SW480 (cell line): ENCODE data around the gene ITM2B.

Experiments
- DNase-seq: peaks from one replicate; pipeline ENCODE4 v3.0.0-alpha.2; 2016; ENCODE audit warnings: low spot score

Gene ITM2B

DNA sequence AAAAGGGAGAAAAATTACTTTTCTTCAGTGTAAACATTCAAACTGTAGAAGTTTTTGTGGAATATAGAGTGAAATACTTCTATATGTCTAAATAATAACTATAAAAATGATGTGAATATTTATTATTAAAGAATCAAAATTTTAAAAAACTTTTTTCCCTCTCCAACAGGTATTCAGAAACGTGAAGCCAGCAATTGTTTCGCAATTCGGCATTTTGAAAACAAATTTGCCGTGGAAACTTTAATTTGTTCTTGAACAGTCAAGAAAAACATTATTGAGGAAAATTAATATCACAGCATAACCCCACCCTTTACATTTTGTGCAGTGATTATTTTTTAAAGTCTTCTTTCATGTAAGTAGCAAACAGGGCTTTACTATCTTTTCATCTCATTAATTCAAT is 28.0 kb downstream of the ITM2B start:
- DNase-seq, result no peak

DNA sequence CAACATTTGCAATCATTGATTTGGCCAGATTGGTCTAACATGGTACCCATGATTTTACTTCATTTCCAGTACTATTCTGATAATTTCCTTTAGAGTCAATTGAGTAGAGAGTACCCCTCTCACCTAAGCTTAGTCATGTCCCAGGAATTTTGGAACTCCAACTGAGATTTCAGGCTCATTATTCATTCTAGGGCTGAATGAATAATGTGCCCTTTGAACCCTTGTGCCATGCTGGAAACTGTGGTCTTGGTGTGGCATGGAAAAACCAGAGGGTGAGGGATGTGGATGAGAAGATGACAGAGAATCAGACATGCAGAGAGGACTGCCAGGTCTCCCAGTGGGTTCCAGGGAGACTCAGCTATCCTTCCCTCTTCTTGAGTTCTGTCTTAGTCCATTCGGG is 30.2 kb downstream of the ITM2B start:
- peak; percentile 1 for DNase-seq

DNA sequence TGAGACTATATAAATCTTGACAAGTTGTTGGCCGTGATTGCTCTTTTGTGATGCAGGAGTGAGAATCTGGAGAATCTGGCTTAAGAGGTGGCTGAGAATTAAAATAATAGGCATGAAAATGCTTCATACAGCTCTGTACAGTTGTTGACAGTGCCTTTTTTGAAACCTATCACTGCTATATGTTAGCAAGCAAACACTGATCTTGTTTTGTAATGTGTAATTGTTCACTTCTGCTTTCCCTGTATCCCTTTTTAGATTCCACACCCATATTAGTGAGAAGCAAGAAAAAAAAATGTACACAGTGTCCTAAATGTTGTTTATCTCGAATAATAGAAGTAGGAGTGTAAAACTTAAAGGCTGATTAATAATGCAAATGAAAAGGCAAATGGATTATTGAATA is 31.1 kb downstream of the ITM2B start:
- DNase-seq, result no peak

DNA sequence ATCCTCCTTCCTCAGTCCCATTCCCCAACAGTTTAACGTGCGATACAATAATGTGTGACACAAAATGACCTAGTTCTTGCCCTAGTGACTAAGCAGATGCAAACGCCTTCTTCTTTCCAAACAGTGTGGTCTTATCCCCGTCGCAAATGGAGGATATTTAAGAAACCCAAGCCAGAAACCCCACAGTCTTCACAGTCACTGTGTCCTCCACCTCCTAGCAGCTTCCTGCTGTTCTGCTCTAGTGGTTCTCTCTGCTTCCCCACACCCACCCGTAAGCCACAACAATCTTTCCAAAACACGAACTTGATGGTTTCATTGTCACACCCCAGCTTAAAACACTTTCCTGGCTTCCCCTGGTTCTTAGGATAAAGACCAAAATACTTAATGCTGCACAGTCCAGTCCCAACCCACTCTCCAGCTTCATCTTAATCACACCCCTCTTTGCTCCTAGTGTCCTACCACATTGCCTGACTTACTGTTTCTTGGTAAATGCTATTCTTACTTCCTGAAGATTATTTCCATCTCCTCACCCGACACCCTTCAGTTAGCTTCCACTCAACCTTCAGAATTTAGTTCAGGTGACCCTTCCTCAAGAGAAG is 32.3 kb downstream of the ITM2B start:
- DNase-seq, result no peak

DNA sequence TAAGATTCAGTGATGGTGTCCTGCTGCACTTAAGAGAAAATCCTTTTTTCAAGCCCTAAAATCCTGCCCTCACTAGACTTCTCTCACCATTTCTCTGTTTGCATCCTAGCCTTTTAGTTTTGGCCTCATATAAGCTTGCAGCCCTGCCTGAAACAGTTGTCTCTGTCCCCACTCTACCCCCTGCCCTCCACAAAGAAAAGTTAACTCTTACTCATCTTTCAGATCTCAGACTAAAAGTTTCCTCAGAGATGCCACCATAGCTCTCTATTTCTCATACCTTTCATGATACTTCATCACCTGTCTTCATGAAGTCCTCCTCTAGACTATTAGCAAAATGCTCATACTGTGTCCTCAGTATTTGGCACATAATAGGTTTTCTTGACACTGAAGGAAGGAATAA is 33.1 kb downstream of the ITM2B start:
- DNase-seq, result no peak

DNA sequence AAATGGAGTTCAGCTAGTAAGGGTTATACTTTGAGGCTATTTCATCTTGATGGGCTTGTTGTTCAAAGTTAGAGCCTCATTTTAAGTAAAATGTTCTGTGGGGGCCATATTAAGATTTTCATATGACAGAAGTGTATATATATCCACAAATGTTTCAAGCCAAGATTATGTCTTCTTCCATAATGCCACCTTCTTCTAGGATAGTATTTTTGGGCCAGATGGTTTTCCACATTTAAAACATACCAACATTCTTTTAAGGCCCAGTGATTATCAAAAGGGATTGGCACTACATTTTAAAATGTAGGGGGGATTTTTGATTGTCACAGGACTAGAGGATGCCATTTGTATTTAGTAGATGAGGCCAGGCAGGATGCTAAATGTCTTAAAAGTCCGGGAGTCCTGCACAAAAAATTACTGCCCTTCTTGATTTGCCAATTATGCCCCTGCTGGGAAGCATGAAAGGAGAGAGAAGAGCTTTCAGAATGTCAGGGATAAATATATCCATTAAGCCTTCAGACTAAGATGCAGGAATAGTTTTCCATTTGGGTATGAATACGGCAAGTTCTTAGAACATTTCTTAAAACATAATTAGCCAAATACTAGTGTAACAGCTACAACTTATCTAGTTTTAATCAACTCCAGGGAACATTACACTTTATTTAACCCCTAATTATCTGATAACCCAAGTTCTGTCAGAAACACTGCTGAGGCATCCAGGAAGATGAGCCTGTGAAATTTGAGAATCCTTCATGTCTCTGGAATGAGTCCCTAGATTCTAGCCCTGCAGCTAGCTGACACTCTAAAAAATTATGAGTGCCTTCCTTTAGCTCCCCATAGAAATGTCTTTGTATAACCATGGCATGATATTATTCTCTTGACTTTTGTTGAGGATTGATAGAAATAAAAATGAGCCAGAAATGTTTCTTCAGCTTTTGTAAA is 34.0 kb downstream of the ITM2B start:
- DNase-seq, result no peak

DNA sequence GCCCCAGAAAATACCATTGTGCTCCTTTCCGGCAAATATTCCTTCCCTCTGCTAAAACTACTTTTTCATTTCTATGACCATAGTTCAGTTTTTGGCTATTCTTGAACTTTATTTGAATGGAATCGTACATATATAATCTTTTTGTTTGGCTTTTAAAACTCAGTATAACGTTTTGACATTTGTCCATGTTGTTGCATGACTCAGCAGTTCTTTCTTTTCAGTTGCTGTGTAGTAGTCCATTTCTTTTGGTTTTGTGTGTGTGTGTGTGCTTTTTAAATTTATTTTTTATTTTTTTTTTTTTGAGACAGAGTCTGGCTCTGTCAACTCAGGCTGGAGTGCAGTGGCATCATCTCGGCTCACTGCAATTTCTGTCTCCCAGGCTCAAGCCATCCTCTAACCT is 35.0 kb downstream of the ITM2B start:
- no peak for DNase-seq

DNA sequence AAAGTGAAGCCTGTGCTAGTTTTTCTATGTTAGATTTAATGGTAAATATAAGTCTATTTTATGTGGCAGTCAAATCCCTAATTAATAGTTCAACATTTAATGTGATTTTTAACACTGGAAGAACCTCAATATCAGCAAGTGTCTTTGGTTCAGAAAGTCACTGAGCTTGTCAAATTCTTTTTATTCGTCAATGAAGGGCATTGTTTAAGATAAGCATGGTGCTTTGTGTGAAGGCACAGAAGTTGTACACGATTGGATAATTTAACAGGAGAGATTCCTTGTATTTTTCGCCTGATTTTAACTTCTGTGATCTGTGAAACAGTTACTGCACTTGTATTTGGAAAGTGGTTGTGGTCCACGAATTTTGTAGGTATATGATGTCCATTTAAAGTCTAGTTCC is 40.3 kb downstream of the ITM2B start:
- DNase-seq, result no peak

DNA sequence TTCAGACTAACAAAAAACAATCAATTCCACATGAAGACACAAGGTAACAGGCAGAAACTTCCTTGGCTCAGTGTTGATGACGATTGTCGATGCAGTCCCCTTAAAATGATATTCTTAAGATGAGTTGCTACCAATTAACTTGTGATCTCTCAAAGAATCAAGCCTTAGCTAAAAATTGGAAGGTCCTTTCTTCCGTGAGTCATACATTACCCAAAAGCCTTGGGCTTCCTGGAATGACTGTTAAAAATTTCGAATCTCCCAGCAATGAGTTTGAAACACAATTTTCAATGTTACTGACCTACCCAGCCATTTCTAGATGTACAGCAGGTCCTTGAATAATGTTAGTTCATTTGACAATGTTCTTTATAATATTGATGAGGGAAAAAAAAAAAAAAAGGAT is 42.5 kb downstream of the ITM2B start:
- DNase-seq, result no peak

DNA sequence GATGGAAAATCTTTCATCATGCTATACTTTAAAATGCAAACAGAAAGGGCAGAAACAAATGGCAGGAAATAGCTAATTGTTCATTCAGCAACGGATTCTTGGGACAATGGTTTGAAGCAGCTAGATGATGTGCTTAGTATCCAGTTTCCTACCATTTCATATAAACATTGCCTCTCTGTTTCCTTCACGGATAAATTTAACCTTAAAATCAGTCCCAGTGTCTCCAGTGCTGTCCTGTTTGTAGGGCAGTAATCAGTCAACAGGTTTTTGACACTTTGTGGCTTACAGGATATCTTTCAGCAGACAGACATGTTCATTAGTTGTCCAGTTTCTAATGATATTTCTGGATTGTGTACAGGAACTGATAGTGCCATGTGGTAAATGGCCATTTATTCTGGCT is 45.8 kb downstream of the ITM2B start:
- no peak for DNase-seq

DNA sequence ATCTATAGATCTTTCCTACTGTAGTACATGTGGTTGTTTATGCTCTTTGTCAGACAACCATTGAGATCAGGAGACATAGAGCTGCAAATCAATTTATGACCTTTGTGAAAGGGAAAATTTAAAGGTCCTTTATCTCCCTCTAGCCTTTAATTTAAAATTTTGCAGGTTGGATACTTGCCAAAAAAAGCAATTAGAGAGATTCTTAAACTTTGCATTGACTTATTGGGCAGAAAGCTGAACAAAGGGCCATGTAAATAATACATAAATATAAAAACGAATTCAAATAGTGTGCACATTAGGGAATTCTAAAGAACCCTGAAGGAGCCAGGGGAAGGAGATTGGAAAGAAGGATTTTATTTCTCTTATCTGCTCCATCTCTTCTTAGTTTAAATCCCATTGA is 48.5 kb downstream of the ITM2B start:
- no peak for DNase-seq

DNA sequence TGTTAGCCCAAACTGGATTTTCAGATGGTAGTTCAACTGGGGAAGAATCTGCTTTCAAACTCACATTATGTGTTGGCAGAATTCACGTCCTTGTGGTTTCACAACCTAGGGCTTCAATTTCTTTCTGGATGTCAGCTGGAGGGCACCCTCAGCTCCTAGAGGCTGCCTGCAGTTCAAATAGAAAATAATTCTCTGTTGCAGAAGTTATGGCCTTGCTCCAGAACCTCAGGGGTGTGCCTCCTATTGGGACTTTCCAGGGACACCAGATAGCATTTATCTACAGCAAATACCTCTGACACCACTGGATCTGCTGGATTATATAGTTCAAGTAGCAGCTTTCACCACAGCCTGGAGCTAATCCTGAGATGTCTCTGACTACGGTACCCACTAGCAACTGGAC is 58.7 kb downstream of the ITM2B start:
- no peak for DNase-seq

DNA sequence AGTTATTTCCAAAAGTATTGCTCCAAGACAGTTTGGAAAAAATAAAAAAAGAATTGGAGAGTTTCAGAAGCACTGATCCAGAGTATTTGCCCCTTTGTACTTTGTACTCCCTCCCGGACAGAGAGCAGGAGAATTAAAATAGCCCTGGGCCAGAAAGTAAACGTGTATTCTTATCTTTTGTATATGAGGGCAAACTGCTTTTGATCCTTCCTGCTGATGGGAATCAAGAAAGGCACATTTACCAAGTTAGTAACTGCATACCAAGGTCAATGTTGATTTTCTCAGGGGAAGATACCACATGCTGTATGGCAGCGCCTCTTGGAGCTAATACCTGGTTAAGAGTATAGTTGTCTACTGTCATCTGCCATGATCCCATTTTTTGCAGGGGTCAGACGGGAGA is 59.6 kb downstream of the ITM2B start:
- DNase-seq, result no peak

DNA sequence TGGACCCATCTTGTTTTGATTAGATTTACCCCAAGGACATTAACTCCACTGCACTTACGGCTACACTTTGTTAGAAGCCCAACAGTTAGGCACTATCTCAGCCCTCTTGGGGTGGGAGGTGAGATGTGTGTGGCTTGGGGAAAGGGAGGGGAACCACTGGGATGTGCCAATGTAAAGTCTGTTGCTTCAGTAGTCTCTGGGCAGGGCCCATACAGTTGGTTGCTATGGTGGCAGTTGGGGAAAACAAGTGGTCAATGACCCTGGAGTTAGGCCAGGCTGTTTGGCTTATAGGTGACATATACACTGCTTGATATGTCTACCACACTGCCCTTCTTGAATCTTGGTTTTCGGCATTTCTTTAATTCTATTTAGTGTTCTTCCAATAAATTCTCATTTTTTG is 61.6 kb downstream of the ITM2B start:
- DNase-seq, result no peak

DNA sequence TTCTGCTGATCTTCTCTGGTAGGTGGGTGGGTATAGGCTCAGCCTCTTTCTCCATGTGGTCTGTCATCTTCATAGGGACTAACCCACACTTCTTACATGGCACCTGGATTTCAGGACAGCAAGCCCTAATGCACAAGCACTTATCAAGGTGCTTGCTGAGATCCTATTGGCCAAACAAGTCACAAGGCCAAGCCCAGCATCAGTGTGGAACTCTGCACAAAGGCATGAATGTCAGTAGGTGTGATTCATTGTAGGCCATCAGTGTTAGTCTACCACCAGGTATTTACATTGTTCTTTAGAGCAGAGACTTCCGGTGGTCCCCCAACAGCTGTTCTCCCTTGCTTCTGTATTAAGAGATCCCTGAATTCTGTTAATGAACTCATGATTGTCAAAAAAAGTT is 62.3 kb downstream of the ITM2B start:
- no peak for DNase-seq

DNA sequence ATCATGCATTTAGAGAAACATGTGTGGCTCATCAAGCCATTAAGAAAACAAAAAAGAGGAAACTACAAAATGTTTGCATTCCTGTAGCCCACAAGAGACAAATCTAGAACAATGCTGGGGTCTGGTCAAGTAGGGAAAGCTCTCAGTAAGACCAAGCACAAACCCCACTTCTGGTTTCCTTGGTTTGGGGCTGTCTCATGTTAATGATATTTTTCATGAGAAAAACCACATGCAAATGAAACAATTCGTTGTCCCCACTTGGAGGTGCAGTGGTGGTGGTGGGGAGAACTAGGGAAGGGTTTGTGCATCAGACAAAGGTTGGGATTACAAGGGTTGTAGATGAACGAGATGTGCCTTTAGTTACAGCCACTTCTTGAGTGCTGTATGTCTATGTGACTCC is 63.5 kb downstream of the ITM2B start:
- no peak for DNase-seq

DNA sequence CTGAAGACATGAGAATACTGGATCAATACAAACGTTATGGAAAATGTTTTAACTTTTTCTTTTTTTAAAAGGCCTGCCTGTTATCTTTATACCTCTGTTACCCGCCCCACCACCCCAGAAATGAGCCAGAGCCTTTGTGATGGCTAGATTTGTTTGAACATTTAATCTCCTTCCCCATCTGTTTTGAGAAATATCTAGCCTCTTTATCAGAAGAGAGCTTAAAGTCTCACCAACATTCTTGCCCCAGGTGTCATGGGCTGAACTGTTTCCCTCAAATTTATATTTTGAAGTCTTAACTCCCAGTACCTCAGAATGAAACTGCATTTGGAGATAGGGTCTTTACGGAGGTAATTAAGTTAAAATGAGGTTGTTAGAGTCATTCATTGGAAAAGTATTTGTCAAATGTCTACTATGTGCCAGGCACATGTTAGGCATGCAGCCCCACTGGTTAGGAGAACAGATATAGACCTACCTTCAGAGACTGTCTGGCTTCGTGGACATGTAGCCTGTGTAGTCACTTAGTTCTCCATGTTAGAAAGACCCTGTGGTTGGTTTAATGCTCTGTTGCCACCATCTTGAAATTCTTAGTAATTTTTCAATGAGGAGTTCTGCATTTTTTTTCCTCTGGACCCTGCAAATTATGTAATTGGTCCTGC is 64.3 kb downstream of the ITM2B start:
- DNase-seq, result no peak

DNA sequence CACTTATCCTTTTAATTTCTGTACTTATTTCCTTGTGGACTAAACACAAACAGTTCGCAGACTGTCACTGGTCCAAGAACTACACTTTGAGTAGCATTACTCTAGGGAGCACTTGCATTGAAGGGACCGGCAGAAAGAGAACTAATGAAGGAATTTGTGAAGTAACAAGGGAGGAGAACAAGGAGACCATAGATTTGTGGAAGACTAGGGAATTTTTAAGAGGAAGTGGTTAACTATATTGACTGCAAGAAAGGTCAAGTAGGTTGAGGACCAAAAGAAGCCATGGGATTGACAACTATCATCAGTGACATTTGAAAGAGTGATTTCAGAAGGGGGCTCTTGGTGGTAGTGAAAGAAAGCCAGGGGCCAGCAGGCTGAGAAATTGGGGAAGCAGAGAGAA is 66.6 kb downstream of the ITM2B start:
- DNase-seq, result no peak

DNA sequence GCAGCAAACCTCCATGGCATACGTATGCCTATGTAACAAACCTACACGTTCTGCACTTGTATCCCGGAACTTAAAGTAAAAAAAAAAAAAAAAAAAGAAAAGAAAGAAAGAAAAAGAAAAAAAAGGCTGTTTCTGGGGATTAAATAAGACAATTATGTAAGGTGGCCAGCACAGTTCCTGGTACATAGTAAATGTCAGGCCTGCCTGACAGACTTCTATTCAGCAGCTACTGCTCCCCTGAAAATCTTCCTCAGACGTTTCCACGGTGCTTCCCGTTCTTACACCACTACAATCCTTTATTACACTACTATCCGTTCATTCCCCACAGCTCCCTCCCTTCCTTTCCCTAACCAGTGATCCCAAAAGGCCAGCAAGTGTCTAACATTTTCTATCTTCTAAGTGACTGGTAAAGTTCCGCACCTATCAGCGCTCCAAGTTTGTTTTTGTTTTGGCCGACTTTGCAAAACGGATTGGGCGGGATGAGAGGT is 69.9 kb downstream of the ITM2B start:
- no peak for DNase-seq

DNA sequence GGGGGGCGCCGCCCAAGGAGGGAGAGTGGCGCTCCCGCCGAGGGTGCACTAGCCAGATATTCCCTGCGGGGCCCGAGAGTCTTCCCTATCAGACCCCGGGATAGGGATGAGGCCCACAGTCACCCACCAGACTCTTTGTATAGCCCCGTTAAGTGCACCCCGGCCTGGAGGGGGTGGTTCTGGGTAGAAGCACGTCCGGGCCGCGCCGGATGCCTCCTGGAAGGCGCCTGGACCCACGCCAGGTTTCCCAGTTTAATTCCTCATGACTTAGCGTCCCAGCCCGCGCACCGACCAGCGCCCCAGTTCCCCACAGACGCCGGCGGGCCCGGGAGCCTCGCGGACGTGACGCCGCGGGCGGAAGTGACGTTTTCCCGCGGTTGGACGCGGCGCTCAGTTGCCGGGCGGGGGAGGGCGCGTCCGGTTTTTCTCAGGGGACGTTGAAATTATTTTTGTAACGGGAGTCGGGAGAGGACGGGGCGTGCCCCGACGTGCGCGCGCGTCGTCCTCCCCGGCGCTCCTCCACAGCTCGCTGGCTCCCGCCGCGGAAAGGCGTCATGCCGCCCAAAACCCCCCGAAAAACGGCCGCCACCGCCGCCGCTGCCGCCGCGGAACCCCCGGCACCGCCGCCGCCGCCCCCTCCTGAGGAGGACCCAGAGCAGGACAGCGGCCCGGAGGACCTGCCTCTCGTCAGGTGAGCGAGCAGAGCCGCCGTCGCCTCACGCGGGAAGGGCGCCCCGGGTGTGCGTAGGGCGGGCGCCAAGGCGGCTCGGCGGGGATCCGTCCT is 70.5 kb downstream of the ITM2B start, which contains the start of gene RB1:
TSS of gene RB1 (plus strand) at position 393 of the 784 bp plus-strand sequence. CDS start at position 555, 162 bp downstream.
- peak; percentile 90 for DNase-seq

DNA sequence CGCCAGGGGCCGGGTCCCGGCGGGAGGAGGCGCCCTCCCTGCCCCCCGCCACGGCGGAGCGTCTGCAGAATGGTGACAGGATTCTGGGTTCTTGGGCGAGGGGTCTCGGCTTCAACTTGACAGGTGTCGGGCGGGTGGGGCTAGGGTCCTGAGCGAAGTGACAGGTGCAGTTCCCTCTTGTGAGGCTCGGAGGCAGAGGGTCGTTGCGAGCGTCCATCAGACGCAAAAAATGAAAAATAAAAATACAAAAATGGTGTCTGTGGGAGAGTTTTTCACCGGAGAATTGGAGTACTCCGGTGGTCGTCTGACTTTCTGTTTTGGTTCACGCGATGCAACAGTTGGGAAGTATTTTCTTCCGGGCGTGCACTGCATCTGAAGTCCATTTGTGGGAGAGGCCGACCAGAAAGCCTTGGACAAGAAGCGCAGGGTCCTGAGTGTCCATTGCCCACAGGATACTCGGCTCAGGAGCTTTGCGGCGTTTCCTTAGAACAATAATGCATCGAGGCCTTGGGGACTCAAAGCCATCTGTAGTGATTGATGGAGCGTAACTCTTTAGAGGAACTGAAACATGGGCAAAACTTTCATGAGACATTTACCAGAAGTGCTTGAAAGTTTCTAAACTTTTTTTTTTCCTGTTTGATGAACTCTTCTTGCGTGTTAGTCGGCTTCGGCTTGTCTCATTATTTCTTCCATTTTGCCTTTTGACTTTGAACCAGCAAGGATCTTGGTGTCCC is 71.3 kb downstream of the ITM2B start:
- peak; percentile 57 for DNase-seq
